HFFc6 (cell line): ENCODE data around the gene PILRA. TPM values are rescaled to one million over a fixed set of nuclear protein-coding genes. Genes with fewer than 3 reads are reported as not detected.

Source experiments
- DNase-seq: peaks from one replicate; pipeline ENCODE4 v3.0.0-alpha.2; 2018
- H3K27ac Mint-ChIP-seq: 2 replicates; pipeline ENCODE4 v1.8.0; 2020; ENCODE audit warnings: mild to moderate bottlenecking, mixed read lengths
- H3K27me3 Mint-ChIP-seq: 2 replicates; pipeline ENCODE4 v1.8.0; 2021; ENCODE audit warnings: mild to moderate bottlenecking, moderate library complexity, mixed read lengths; ENCODE audit not compliant: insufficient read depth
- H3K36me3 Mint-ChIP-seq: 2 replicates; pipeline ENCODE4 v1.8.0; 2021; ENCODE audit warnings: low read depth, mixed read lengths
- H3K4me1 Mint-ChIP-seq: 2 replicates; pipeline ENCODE4 v1.8.0; 2020; ENCODE audit warnings: low read depth, mixed read lengths
- H3K4me3 Mint-ChIP-seq: 2 replicates; pipeline ENCODE4 v1.8.0; 2020; ENCODE audit warnings: mild to moderate bottlenecking, moderate library complexity, mixed read lengths
- H3K9me3 Mint-ChIP-seq: 2 replicates; pipeline ENCODE4 v1.8.0; 2020; ENCODE audit warnings: mild to moderate bottlenecking, mixed read lengths
- CTCF ChIP-seq: fragments of 200-600 bp; sonication (generic); IDR thresholded peaks from 2 replicates; pipeline ENCODE4 v1.5.0; 2021; ENCODE audit warnings: antibody characterized with exemption, mild to moderate bottlenecking
- total RNA-seq, 6 experiments: library from RNA; stranded (reverse); fragmentation: NEBNext Ultra II Directional; extraction: Animal tissue kit (Norgen Biotek cat#: 25700); gene quantifications; 2 replicates in 1 of 6; 3 replicates in 5 of 6; pipeline ENCODE4 v1.2.3, GENCODE V29; 2021

Gene PILRA
- total RNA-seq, 6 experiments from 2014 or later, result 0.30 to 0.34 (median 0.31) TPM; not detected in 2

GRCh38 chr7:100389437-100390088 lies 16.3 kb downstream of the PILRA start:
- Mint-ChIP-seq H3K27ac (no peak overlapping the region), H3K27me3 (peaks cover 26% of the 10 kb centered on the region), H3K9me3 (no peaks in the 10 kb centered on the region), H3K4me1 (peaks cover 11% of the 10 kb centered on the region), H3K4me3 (no peak overlapping the region), H3K36me3 (no peaks in the 10 kb centered on the region)
- DNase-seq, result no peak
- no peak for TF ChIP-seq CTCF

- no peak overlapping the region for H3K4me3 Mint-ChIP-seq
- H3K27me3 Mint-ChIP-seq, result peaks cover 26% of the 10 kb centered on the region
- no peak overlapping the region for H3K27ac Mint-ChIP-seq
- DNase-seq, result no peak
- no peak for TF ChIP-seq CTCF
- H3K4me1 Mint-ChIP-seq, result peaks cover 6% of the 10 kb centered on the region; the same call in 1 of the 2 replicates
- H3K9me3 Mint-ChIP-seq, result no peaks in the 10 kb centered on the region
- H3K36me3 Mint-ChIP-seq, result no peaks in the 10 kb centered on the region
Measured at GRCh38 chr7:100390286-100391009, 17.2 kb downstream of the PILRA start.

- H3K9me3 Mint-ChIP-seq, result no peaks in the 10 kb centered on the region
- peaks cover 25% of the 10 kb centered on the region for H3K27me3 Mint-ChIP-seq
- H3K4me1 Mint-ChIP-seq, result peaks cover 6% of the 10 kb centered on the region; the same call in 1 of the 2 replicates
- H3K4me3 Mint-ChIP-seq, result no peak overlapping the region
- no peaks in the 10 kb centered on the region for H3K36me3 Mint-ChIP-seq
- TF ChIP-seq CTCF, result no peak
- H3K27ac Mint-ChIP-seq, result no peak overlapping the region
- DNase-seq, result no peak
Measured at GRCh38 chr7:100393233-100393905, 20.1 kb downstream of the PILRA start.

DNA sequence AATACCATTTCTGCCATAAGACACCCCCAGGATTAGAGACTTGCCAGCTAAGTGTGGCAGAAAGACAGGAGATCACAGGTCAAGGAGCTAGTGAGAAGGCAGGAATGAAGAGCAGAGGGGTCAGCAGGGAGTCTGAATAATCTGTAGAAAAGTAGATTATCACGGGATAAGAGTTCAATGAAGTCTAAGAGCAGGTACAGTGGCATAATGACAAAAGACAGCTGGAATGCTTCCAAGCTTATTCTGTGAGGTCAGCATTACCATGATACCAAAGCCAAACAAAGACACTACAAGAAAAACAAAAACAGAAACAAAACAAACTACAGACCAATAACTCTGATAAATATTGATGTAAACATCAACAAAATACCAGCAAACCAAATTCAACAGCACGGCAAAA lies 20.8 kb downstream of the PILRA start:
- no peak for DNase-seq
- peaks cover 6% of the 10 kb centered on the region; the same call in 1 of the 2 replicates for H3K4me1 Mint-ChIP-seq
- no peak for TF ChIP-seq CTCF
- no peak overlapping the region for H3K27ac Mint-ChIP-seq
- no peak overlapping the region for H3K4me3 Mint-ChIP-seq
- no peaks in the 10 kb centered on the region for H3K36me3 Mint-ChIP-seq
- H3K27me3 Mint-ChIP-seq, result peaks cover 27% of the 10 kb centered on the region
- no peaks in the 10 kb centered on the region for H3K9me3 Mint-ChIP-seq

DNA sequence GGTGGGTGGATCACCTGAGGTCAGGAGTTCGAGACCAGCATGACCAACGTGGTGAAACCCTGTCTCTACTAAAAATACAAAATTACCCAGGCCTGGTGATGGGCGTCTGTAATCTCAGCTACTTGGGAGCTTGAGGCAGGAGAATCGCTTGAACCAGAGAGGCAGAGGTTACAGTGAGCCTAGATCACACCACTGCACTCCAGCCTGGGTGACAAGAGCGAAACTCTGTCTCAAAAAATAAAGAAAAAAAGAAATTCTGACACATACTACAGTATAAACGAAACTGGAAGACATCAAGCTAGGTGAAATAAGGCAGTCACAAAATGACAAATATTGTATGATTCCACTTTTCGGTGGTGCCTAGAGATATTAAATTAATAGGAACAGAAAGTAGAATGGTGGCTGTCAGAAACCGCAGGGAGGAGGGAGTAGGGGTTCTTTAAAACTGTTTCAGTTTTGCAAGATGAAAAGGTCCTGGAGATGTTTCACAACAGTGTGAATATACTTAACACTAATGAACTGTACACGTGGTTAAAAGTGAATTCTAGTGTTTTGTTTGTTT lies 23.2 kb downstream of the PILRA start:
- H3K9me3 Mint-ChIP-seq, result no peaks in the 10 kb centered on the region
- H3K4me3 Mint-ChIP-seq, result no peak overlapping the region
- TF ChIP-seq CTCF, result no peak
- peaks cover 6% of the 10 kb centered on the region; the same call in 1 of the 2 replicates for H3K4me1 Mint-ChIP-seq
- H3K27me3 Mint-ChIP-seq, result peaks cover 21% of the 10 kb centered on the region
- H3K27ac Mint-ChIP-seq, result no peak overlapping the region
- no peaks in the 10 kb centered on the region for H3K36me3 Mint-ChIP-seq
- no peak for DNase-seq
